ENCODE data around the gene ZNF677.
A peak's percentile ranks its signal among the peaks of the same experiment; 100 is the strongest.
"Not testable (repeated sequence)": the region's sequence is repeated elsewhere in the genome, so short reads cannot be mapped to it uniquely, and the experiment has no call there.

Gene ZNF677

GRCh38 chr19:53193535-53194222 is 61.0 kb downstream of the ZNF677 start:
- no peak for DNase-seq (ENCODE audit: low read depth)

GRCh38 chr19:53192771-53193534 is 61.7 kb downstream of the ZNF677 start, which contains the start of gene ZNF665:
Gene ZNF665 (minus strand): TSS chr19:53193358. CDS start chr19:53182898, 10,460 bp downstream.
- peak; percentile 64 for DNase-seq (ENCODE audit: low read depth)

GRCh38 chr19:53190253-53190652 is 64.4 kb downstream of the ZNF677 start:
- DNase-seq (ENCODE audit: low read depth): no peak

- not testable (repeated sequence) for DNase-seq (ENCODE audit: low read depth)
Measured at GRCh38 chr19:53189691-53190198, 64.9 kb downstream of the ZNF677 start.

Measured in T-helper 22 cell (primary cell).